HCT116 (cell line): ENCODE results near the gene ICOSLG.

ENCODE experiments used
- CTCF ChIP-seq, 3 experiments: fragments of 200-600 bp in 1 of 3; sonication (generic) in 1 of 3; IDR thresholded peaks in 2 of 3; conservative IDR thresholded peaks in 1 of 3; 2 replicates each; pipeline ENCODE4 v1.5.1; 2012 to 2017; ENCODE audit warnings: low read depth in 2 of 3, low read length in 2 of 3, antibody characterized with exemption in 1 of 3, borderline replicate concordance in 1 of 3, control low read depth in 1 of 3, mild to moderate bottlenecking in 1 of 3, mixed read lengths in 1 of 3, mixed run types in 1 of 3, moderate library complexity in 1 of 3; ENCODE audit not compliant: insufficient read depth in 1 of 3
- EZH2 ChIP-seq: fragments of 200-600 bp; sonication (generic); IDR thresholded peaks from 2 replicates; pipeline ENCODE4 v1.6.1; 2017; ENCODE audit warnings: antibody characterized with exemption, mixed run types
- EZH2phosphoT487 ChIP-seq: fragments of 200-600 bp; IDR thresholded peaks from 2 replicates; pipeline ENCODE4 v1.6.1; 2018; ENCODE audit warnings: antibody characterized with exemption, borderline replicate concordance
- JUND ChIP-seq: IDR thresholded peaks from 2 replicates; pipeline ENCODE4 v1.6.1; 2012
- POLR2A ChIP-seq: IDR thresholded peaks from 2 replicates; pipeline ENCODE4 v1.7.0; 2011; ENCODE audit warnings: borderline replicate concordance; ENCODE audit not compliant: insufficient read depth, insufficient read length; ENCODE audit errors: extremely low read depth
- POLR2AphosphoS5 ChIP-seq: IDR thresholded peaks from 2 replicates; pipeline ENCODE4 v1.6.1; 2011; ENCODE audit warnings: mild to moderate bottlenecking, low read depth, low read length, moderate library complexity
- RAD21 ChIP-seq: IDR thresholded peaks from 2 replicates; pipeline ENCODE4 v1.6.1; 2012; ENCODE audit warnings: low read depth, mild to moderate bottlenecking
- SIN3A ChIP-seq: IDR thresholded peaks from 2 replicates; pipeline ENCODE4 v1.6.1; 2012; ENCODE audit warnings: low read depth
- SP1 ChIP-seq: IDR thresholded peaks from 2 replicates; pipeline ENCODE4 v1.6.1; 2012; ENCODE audit warnings: low read depth
- YY1 ChIP-seq: IDR thresholded peaks from 2 replicates; pipeline ENCODE4 v1.6.1; 2011; ENCODE audit warnings: low read length, low read depth, moderate library complexity, mild to moderate bottlenecking; ENCODE audit not compliant: insufficient replicate concordance; ENCODE audit errors: extremely low read depth
- ZBTB33 ChIP-seq: IDR thresholded peaks from 2 replicates; pipeline ENCODE4 v1.6.1; 2011; ENCODE audit warnings: mild to moderate bottlenecking, low read length, moderate library complexity; ENCODE audit not compliant: insufficient replicate concordance; ENCODE audit errors: extremely low read depth
- ZFX ChIP-seq: fragments of 450-650 bp; IDR thresholded peaks from 2 replicates; pipeline ENCODE4 v1.6.1; 2017
- ZNF274 ChIP-seq: fragments of 200-500 bp; sonication (Bioruptor generic); IDR thresholded peaks from 2 replicates; pipeline ENCODE4 v1.6.1; 2014; ENCODE audit warnings: mild to moderate bottlenecking, low read depth, low read length, inconsistent platforms
- TF ChIP-seq, protein P1 (sequence below): IDR thresholded peaks from 2 replicates; pipeline ENCODE4 v1.6.1; 2012; ENCODE audit warnings: low read depth

DNA sequence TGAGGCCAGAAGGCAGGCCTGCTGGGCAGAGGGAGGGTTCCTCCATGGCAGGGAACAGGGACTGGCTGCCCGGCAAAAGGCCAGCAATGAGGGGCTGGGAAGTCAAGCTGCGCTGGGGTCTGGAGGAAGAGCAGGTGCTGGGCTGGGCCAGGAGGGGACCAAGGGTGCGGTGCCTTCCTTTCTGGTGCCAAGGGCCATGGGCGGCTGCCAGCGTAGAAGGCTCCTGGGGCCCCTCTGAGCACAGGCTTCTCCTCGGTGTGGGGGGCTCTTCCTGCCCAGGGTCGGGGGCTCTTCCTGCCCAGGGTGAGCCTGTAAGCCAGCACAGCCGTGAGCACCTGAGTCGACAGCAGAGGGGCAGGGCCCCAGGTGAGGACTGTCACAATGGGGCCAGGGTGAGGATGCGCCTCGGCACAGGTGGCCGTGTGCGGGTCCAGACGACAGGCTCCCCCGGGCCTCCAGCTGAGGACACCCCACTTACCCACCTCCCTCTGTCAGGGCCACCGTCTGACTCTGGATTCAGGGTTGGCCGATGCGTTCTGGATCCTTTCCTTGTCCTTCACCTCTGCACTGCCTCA is 31.6 kb upstream of the ICOSLG start:
- TF ChIP-seq EZH2: no peak
- TF ChIP-seq CTCF (IDR thresholded peaks at IDR 0.05 in 2 of 3, conservative IDR thresholded peaks at IDR 0.05 in 1 of 3; ENCODE audit: borderline replicate concordance in 1 of 3, insufficient read depth in 1 of 3, low read depth in 2 of 3, low read length in 2 of 3): no peak
- TF ChIP-seq YY1: no peak
- TF ChIP-seq, protein P1, sequence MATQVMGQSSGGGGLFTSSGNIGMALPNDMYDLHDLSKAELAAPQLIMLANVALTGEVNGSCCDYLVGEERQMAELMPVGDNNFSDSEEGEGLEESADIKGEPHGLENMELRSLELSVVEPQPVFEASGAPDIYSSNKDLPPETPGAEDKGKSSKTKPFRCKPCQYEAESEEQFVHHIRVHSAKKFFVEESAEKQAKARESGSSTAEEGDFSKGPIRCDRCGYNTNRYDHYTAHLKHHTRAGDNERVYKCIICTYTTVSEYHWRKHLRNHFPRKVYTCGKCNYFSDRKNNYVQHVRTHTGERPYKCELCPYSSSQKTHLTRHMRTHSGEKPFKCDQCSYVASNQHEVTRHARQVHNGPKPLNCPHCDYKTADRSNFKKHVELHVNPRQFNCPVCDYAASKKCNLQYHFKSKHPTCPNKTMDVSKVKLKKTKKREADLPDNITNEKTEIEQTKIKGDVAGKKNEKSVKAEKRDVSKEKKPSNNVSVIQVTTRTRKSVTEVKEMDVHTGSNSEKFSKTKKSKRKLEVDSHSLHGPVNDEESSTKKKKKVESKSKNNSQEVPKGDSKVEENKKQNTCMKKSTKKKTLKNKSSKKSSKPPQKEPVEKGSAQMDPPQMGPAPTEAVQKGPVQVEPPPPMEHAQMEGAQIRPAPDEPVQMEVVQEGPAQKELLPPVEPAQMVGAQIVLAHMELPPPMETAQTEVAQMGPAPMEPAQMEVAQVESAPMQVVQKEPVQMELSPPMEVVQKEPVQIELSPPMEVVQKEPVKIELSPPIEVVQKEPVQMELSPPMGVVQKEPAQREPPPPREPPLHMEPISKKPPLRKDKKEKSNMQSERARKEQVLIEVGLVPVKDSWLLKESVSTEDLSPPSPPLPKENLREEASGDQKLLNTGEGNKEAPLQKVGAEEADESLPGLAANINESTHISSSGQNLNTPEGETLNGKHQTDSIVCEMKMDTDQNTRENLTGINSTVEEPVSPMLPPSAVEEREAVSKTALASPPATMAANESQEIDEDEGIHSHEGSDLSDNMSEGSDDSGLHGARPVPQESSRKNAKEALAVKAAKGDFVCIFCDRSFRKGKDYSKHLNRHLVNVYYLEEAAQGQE: no peak
- TF ChIP-seq JUND: no peak
- TF ChIP-seq EZH2phosphoT487: no peak
- no peak for TF ChIP-seq ZBTB33
- no peak for TF ChIP-seq SP1
- no peak for TF ChIP-seq SIN3A
- TF ChIP-seq RAD21: no peak
- no peak for TF ChIP-seq ZFX
- TF ChIP-seq ZNF274: no peak
- no peak for TF ChIP-seq POLR2AphosphoS5
- TF ChIP-seq POLR2A: no peak
